K562 (cell line): ENCODE measurements around the gene PLAAT3. TPM values are rescaled to one million over a fixed set of nuclear protein-coding genes. Genes with fewer than 3 reads are reported as not detected.
A peak's percentile ranks its signal among the peaks of the same experiment; 100 is the strongest.

ENCODE experiments used
- FOXO4 ChIP-seq: fragments of 450-650 bp; formaldehyde crosslinking; IDR thresholded peaks from 2 replicates; pipeline ENCODE4 v1.4.0; 2020; ENCODE audit warnings: mild to moderate bottlenecking, moderate library complexity
- GTF2B ChIP-seq: IDR thresholded peaks from 2 replicates; pipeline ENCODE4 v1.6.1; 2011; ENCODE audit not compliant: insufficient read length; ENCODE audit errors: extremely low read depth
- IRF9 ChIP-seq: fragments of 450-650 bp; IDR thresholded peaks from 2 replicates; pipeline ENCODE4 v1.6.1; 2016; ENCODE audit warnings: missing biosample characterization, missing genetic modification characterization
- NFXL1 ChIP-seq: fragments of 450-650 bp; formaldehyde crosslinking; IDR thresholded peaks from 2 replicates; pipeline ENCODE4 v1.4.0; 2021; ENCODE audit warnings: mild to moderate bottlenecking
- NR0B1 ChIP-seq: fragments of 450-650 bp; IDR thresholded peaks from one replicate; pipeline ENCODE4 v1.6.1; 2018; ENCODE audit warnings: mild to moderate bottlenecking, moderate library complexity; ENCODE audit not compliant: partially characterized antibody
- NR2C2 ChIP-seq, 2 experiments: fragments of 200-800 bp in 1 of 2; sonication (Bioruptor generic) in 1 of 2; sonication (generic) in 1 of 2; formaldehyde crosslinking in 1 of 2; IDR thresholded peaks; 2 replicates each; pipeline versions ENCODE4 v1.6.1 to v1.8.0; 2016 to 2022; ENCODE audit warnings: mild to moderate bottlenecking in 1 of 2, missing compliant biosample characterization in 1 of 2, missing genetic modification characterization in 1 of 2, missing genetic modification reagents in 1 of 2
- NUFIP1 ChIP-seq: fragments of 450-650 bp; IDR thresholded peaks from 2 replicates; pipeline ENCODE4 v1.6.1; 2018; ENCODE audit not compliant: partially characterized antibody
- SETDB1 ChIP-seq: IDR thresholded peaks from one replicate; pipeline ENCODE4 v1.6.1; 2012; ENCODE audit warnings: low read length, control low read depth, inconsistent platforms
- SRSF9 ChIP-seq: fragments of 200-400 bp; formaldehyde crosslinking; IDR thresholded peaks from 2 replicates; pipeline ENCODE4 v1.6.1; 2017; ENCODE audit warnings: low read depth, low read length, borderline replicate concordance
- polyA plus RNA-seq, 8 experiments: library from polyadenylated mRNA; depleted of rRNA in 4 of 8; stranded (reverse) in 5 of 8; unstranded in 3 of 8; fragments of >200 nt; fragmentation: Nextera tagmentation in 2 of 8; fragmentation: Illumina TruSeq in 1 of 8; extraction: Ambion mirVana in 2 of 8; extraction: Trizol in 1 of 8; gene quantifications; 2 replicates each; pipeline versions ENCODE4 v1.2.1 to v1.2.3, GENCODE V29; 2011 to 2014; ENCODE audit warnings: inconsistent platforms in 1 of 8, missing spikeins in 1 of 8
- total RNA-seq, 7 experiments: library from RNA; depleted of rRNA in 6 of 7; stranded (reverse); fragments of >200 nt in 6 of 7; fragmentation: Illumina TruSeq in 2 of 7; extraction: Trizol in 2 of 7; gene quantifications; 2 replicates each; pipeline versions ENCODE4 v1.2.1 to v1.2.3, GENCODE V29; 2011 to 2021; ENCODE audit warnings: low replicate concordance in 1 of 7
- TF ChIP-seq, protein P1 (sequence below): fragments of 250-450 bp; sonication (Bioruptor Pico); IDR thresholded peaks from 2 replicates; pipeline ENCODE4 v1.6.1; 2021; ENCODE audit warnings: mild to moderate bottlenecking
- TF ChIP-seq, protein P2 (sequence below): fragments of 450-650 bp; IDR thresholded peaks from 2 replicates; pipeline ENCODE4 v1.7.0; 2016; ENCODE audit warnings: borderline replicate concordance
- TF ChIP-seq, protein P3 (sequence below): fragments of 250-450 bp; sonication (Bioruptor Pico); IDR thresholded peaks from 2 replicates; pipeline ENCODE4 v1.8.0; 2022; ENCODE audit warnings: moderate library complexity, mild to moderate bottlenecking, inconsistent platforms
- TF ChIP-seq, protein P4 (sequence below), 2 experiments: fragments of 450-650 bp in 1 of 2; sonication (generic) in 1 of 2; formaldehyde crosslinking in 1 of 2; IDR thresholded peaks in 1 of 2; conservative IDR thresholded peaks in 1 of 2; 2 replicates each; pipeline versions ENCODE4 v1.6.1 to v1.8.1; 2016 to 2023; ENCODE audit warnings: mild to moderate bottlenecking in 2 of 2, moderate library complexity in 2 of 2, inconsistent platforms in 1 of 2, missing genetic modification reagents in 1 of 2
- TF ChIP-seq, protein P5 (sequence below), 3 experiments: fragments of 200-800 bp in 1 of 3; sonication (Bioruptor generic) in 1 of 3; sonication (generic) in 1 of 3; formaldehyde crosslinking in 1 of 3; IDR thresholded peaks; 2 replicates each; pipeline versions ENCODE4 v1.6.1 to v1.8.0; 2016 to 2022; ENCODE audit warnings: mild to moderate bottlenecking in 2 of 3, missing compliant biosample characterization in 2 of 3, missing genetic modification characterization in 2 of 3, missing genetic modification reagents in 1 of 3

Gene PLAAT3
- total and polyA plus RNA-seq, 9 of the 15 experiments (the other 6 are each of a cell fraction or from before 2014, with no cell fraction given) = 0.80 to 2.7 (median 1.4) TPM

- TF ChIP-seq IRF9 (peak; percentile 96), SETDB1 (no peak), FOXO4 (CRISPR knock-in tag) (peak; percentile 93), NR2C2 (CRISPR knock-in tag; IDR thresholded peaks at IDR 0.05) (no peak), NR2C2 (tag; IDR thresholded peaks at IDR 0.05) (peak; percentile 91), NFXL1 (peak; percentile 94; the same call in 1 of the 2 replicates), NR0B1 (no peak), SRSF9 (no peak), NUFIP1 (peak; percentile 76), GTF2B (no peak)
- TF ChIP-seq, protein P1, sequence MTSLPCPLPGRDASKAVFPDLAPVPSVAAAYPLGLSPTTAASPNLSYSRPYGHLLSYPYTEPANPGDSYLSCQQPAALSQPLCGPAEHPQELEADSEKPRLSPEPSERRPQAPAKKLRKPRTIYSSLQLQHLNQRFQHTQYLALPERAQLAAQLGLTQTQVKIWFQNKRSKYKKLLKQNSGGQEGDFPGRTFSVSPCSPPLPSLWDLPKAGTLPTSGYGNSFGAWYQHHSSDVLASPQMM = no peak
- TF ChIP-seq, protein P2, sequence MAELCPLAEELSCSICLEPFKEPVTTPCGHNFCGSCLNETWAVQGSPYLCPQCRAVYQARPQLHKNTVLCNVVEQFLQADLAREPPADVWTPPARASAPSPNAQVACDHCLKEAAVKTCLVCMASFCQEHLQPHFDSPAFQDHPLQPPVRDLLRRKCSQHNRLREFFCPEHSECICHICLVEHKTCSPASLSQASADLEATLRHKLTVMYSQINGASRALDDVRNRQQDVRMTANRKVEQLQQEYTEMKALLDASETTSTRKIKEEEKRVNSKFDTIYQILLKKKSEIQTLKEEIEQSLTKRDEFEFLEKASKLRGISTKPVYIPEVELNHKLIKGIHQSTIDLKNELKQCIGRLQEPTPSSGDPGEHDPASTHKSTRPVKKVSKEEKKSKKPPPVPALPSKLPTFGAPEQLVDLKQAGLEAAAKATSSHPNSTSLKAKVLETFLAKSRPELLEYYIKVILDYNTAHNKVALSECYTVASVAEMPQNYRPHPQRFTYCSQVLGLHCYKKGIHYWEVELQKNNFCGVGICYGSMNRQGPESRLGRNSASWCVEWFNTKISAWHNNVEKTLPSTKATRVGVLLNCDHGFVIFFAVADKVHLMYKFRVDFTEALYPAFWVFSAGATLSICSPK = no peak
- TF ChIP-seq, protein P3, sequence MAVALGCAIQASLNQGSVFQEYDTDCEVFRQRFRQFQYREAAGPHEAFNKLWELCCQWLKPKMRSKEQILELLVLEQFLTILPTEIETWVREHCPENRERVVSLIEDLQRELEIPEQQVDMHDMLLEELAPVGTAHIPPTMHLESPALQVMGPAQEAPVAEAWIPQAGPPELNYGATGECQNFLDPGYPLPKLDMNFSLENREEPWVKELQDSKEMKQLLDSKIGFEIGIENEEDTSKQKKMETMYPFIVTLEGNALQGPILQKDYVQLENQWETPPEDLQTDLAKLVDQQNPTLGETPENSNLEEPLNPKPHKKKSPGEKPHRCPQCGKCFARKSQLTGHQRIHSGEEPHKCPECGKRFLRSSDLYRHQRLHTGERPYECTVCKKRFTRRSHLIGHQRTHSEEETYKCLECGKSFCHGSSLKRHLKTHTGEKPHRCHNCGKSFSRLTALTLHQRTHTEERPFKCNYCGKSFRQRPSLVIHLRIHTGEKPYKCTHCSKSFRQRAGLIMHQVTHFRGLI = peak; percentile 98
- TF ChIP-seq, protein P4, sequence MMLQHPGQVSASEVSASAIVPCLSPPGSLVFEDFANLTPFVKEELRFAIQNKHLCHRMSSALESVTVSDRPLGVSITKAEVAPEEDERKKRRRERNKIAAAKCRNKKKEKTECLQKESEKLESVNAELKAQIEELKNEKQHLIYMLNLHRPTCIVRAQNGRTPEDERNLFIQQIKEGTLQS (IDR thresholded peaks at IDR 0.05) = no peak
- TF ChIP-seq, protein P4 (CRISPR knock-in tag; conservative IDR thresholded peaks at IDR 0.05) = no peak
- TF ChIP-seq, protein P5, sequence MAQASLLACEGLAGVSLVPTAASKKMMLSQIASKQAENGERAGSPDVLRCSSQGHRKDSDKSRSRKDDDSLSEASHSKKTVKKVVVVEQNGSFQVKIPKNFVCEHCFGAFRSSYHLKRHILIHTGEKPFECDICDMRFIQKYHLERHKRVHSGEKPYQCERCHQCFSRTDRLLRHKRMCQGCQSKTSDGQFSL (CRISPR knock-in tag; IDR thresholded peaks at IDR 0.05) = no peak
- TF ChIP-seq, protein P5 (tag; IDR thresholded peaks at IDR 0.05) = peak in 1 of 2 experiments; percentile 99; a peak in 2 of 4 replicates
Observed at GRCh38 chr11:63534895-63535461, 79.3 kb downstream of the PLAAT3 start (continued).
